ENCODE data around the gene CD300C. TPM values are rescaled to one million over a fixed set of nuclear protein-coding genes. Genes with fewer than 3 reads are reported as not detected.

Gene CD300C
- total RNA-seq, 2 experiments from 2014 or later, result 0.41 to 0.50 TPM

GRCh38 chr17:74582633-74583032 is 36.7 kb upstream of the CD300C start:
- Mint-ChIP-seq H3K27ac (no peak overlapping the region), H3K36me3 (ENCODE audit: low read depth) (no peaks in the 10 kb centered on the region), H3K9me3 (peaks cover 6% of the 10 kb centered on the region), H3K27me3 (no peaks in the 10 kb centered on the region), H3K4me3 (no peak overlapping the region), H3K4me1 (ENCODE audit: low read depth) (peaks cover 21% of the 10 kb centered on the region)
- Histone ChIP-seq H3K27me3 (ENCODE audit: control insufficient read depth in 1 of 2, insufficient read depth in 2 of 2, low read length in 2 of 2) (no peaks in the 10 kb centered on the region), H3K4me1 (ENCODE audit: insufficient read depth, low read length) (peaks cover 13% of the 10 kb centered on the region), H3K36me3 (ENCODE audit: insufficient read depth, low read length) (no peaks in the 10 kb centered on the region), H3K4me3 (ENCODE audit: low read length) (no peak overlapping the region), H3K9me3 (ENCODE audit: control insufficient read depth in 1 of 2, insufficient read depth in 1 of 2, low read length in 2 of 2) (peaks cover 3 to 4% of the 10 kb centered on the region in 2 experiments), H3K27ac (ENCODE audit: low read depth in 1 of 2, low read length in 2 of 2) (no peak overlapping the region)
- no peak for ATAC-seq (ENCODE audit: poor library complexity)
- no peak for DNase-seq
- intact Hi-C loops (cut with DNase I, micrococcal nuclease), result no loop called here
- ChIA-PET CTCF (interaction anchor here (0.6 kb wide), 1 partner anchor 9 kb away, joined by 3 read pairs; no protein-coding TSS in a partner anchor), POLR2A (no interaction called here)
- no peak for TF ChIP-seq CTCF (IDR thresholded peaks at IDR 0.05)

- H3K36me3 ChIP-seq (ENCODE audit: insufficient read depth, low read length), result no peaks in the 10 kb centered on the region
- Mint-ChIP-seq H3K4me3 (no peak overlapping the region), H3K9me3 (peaks cover 2% of the 10 kb centered on the region), H3K27me3 (no peaks in the 10 kb centered on the region), H3K27ac (no peak overlapping the region), H3K4me1 (ENCODE audit: low read depth) (peaks cover 21% of the 10 kb centered on the region), H3K36me3 (ENCODE audit: low read depth) (no peaks in the 10 kb centered on the region)
- ATAC-seq (ENCODE audit: poor library complexity), result no peak
- H3K4me3 ChIP-seq (ENCODE audit: low read length), result no peak overlapping the region
- H3K27ac ChIP-seq (ENCODE audit: low read depth in 1 of 2, low read length in 2 of 2), result no peak overlapping the region
- intact Hi-C loops (cut with DNase I, micrococcal nuclease), result no loop called here
- CTCF ChIA-PET, result no interaction called here
- no peak for DNase-seq
- TF ChIP-seq CTCF (IDR thresholded peaks at IDR 0.05), result no peak
- POLR2A ChIA-PET, result no interaction called here
- H3K4me1 ChIP-seq (ENCODE audit: insufficient read depth, low read length), result peaks cover 13% of the 10 kb centered on the region
- H3K9me3 ChIP-seq (ENCODE audit: control insufficient read depth in 1 of 2, insufficient read depth in 1 of 2, low read length in 2 of 2), result peaks cover 3 to 4% of the 10 kb centered on the region in 2 experiments
- H3K27me3 ChIP-seq (ENCODE audit: control insufficient read depth in 1 of 2, insufficient read depth in 2 of 2, low read length in 2 of 2), result no peaks in the 10 kb centered on the region
These were observed 34.0 kb upstream of the CD300C start for GRCh38 chr17:74579900-74580299.

- H3K36me3 ChIP-seq (ENCODE audit: insufficient read depth, low read length), result no peaks in the 10 kb centered on the region
- H3K27me3 ChIP-seq (ENCODE audit: control insufficient read depth in 1 of 2, insufficient read depth in 2 of 2, low read length in 2 of 2), result no peaks in the 10 kb centered on the region
- Mint-ChIP-seq H3K4me3 (no peak overlapping the region), H3K27me3 (no peaks in the 10 kb centered on the region), H3K27ac (no peak overlapping the region), H3K36me3 (ENCODE audit: low read depth) (no peaks in the 10 kb centered on the region), H3K4me1 (ENCODE audit: low read depth) (peaks cover 21% of the 10 kb centered on the region), H3K9me3 (no peaks in the 10 kb centered on the region)
- intact Hi-C loops (cut with DNase I, micrococcal nuclease), result no loop called here
- peaks cover 0 to 3% of the 10 kb centered on the region in 2 experiments for H3K9me3 ChIP-seq (ENCODE audit: control insufficient read depth in 1 of 2, insufficient read depth in 1 of 2, low read length in 2 of 2)
- H3K4me3 ChIP-seq (ENCODE audit: low read length), result no peak overlapping the region
- H3K27ac ChIP-seq (ENCODE audit: low read depth in 1 of 2, low read length in 2 of 2), result no peak overlapping the region
- no peak for ATAC-seq (ENCODE audit: poor library complexity)
- no peak for TF ChIP-seq CTCF (IDR thresholded peaks at IDR 0.05)
- no peak for DNase-seq
- ChIA-PET POLR2A (no interaction called here), CTCF (no interaction called here)
- peaks cover 13% of the 10 kb centered on the region for H3K4me1 ChIP-seq (ENCODE audit: insufficient read depth, low read length)
These were observed 33.1 kb upstream of the CD300C start for GRCh38 chr17:74578979-74579378.

Measured in CD4-positive, alpha-beta T cell (primary cell).